Activated T-cell treated with anti-CD3 and anti-CD28 coated beads for 4 hours (primary cell): ENCODE data around the gene PLEKHM2.

Experiments
- DNase-seq: peaks from one replicate; pipeline ENCODE4 v3.0.0-alpha.2; 2020

The PLEKHM2 gene

GRCh38 chr1:15702722-15703550, 18.8 kb downstream of the PLEKHM2 start:
- no peak for DNase-seq

- DNase-seq, result no peak
Observed at GRCh38 chr1:15703562-15703961, 19.4 kb downstream of the PLEKHM2 start.

GRCh38 chr1:15704526-15705183, 20.5 kb downstream of the PLEKHM2 start:
- DNase-seq, result no peak

DNA sequence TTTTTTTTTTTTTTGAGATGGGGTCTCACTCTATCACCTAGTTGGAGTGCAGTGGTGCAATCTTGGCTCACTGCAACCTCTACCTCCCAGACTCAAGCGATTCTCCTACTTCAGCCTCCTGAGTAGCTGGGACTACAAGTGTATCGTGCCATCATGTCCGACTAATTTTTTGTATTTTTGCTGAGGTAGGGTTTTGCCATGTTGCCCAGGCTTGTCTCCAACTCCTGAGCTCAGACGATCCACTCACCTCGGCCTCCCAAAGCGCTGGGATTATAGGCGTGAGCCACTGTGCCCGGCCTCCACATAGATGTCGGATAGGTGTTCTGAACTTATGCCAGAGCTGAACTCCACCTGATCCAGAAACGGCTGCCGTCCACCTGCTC, 21.1 kb downstream of the PLEKHM2 start:
- no peak for DNase-seq

DNA sequence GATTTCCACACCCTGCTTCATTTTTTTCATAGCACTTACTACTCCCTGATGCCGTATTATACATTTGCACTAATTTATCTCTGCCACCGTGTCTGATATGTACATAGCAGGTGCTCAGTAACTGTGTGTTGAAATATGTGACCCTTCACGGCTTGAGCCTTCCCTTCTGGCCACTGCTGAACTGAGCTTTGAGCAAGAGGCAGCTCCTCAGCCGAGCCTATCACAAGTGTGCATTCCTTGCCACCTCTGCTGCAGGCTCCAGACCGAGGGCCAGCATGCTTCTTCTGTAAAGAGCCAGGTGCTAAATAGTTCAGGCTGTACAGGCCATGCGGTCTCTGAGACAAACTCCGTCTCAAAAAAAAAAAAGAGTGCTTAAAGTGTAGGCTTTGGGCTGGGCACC, 22.6 kb downstream of the PLEKHM2 start:
- DNase-seq, result no peak

GRCh38 chr1:15707239-15707925, 23.3 kb downstream of the PLEKHM2 start:
- no peak for DNase-seq

DNA sequence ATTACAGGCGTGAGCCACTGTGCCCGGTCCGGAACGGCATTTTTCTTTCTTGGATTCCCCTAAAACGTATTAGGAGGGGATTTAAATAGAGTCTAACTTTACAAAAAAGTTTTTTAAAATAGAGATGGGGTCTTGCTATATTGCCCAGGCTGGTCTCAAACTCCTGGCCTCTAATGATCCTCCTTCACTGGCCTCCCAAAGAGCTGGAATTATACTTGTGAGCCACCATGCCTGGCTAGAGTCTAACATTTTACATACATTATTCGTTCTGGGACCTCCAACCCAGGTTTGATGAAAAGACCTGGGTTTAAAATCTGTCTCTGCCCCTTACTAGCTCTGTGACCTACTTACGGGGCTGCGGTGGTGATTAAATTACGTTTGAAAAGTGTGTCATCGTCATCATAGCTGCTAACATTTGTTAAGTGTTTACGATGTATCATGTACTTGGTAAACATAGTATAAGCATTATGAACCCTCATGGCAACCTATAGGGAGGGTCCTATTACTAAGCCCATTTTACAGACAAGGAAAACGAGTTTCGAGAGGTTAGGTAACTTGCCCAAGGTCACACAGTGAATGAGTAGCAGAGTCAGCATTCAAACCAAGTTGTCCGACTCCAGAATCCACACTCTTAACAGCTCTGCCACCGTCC, 24.5 kb downstream of the PLEKHM2 start:
- no peak for DNase-seq

DNA sequence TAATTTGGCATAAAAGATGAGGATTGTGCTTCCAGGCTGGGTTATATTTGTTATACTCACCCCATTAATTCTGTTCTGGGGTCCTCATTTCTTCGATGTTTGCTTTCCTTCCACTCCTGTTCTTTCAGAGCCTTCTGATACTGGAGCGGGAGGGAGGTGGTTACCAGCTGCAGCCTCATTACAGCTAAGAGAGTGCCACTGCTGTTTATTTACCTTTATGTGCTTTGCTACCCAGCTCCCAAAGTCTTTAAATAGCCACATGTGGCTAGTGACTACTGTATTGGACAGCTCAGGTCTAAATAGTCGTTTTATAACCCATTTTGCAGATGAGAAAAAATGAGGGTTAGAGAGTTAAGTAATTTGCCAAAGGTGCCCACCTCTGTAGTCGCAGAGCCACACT, 25.1 kb downstream of the PLEKHM2 start:
- DNase-seq, result no peak

DNA sequence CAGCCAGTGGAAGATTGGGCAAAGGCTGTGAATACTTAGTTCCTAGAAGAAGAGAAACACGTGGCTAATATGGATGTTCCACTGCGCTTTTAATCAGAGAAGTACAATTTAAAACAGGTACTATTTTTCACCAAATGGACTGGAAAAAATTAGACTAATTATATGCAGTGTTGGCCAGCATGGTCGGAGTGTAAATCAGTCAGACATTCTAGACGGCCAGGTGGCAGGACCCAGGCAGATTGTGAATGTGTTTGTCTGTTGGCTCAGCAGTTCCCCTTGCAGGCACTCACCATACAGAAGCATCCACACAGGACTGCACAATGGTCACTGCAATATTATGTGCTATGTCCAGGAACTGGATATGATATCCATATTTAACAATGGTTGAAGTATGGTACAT, 28.0 kb downstream of the PLEKHM2 start:
- DNase-seq, result no peak

DNA sequence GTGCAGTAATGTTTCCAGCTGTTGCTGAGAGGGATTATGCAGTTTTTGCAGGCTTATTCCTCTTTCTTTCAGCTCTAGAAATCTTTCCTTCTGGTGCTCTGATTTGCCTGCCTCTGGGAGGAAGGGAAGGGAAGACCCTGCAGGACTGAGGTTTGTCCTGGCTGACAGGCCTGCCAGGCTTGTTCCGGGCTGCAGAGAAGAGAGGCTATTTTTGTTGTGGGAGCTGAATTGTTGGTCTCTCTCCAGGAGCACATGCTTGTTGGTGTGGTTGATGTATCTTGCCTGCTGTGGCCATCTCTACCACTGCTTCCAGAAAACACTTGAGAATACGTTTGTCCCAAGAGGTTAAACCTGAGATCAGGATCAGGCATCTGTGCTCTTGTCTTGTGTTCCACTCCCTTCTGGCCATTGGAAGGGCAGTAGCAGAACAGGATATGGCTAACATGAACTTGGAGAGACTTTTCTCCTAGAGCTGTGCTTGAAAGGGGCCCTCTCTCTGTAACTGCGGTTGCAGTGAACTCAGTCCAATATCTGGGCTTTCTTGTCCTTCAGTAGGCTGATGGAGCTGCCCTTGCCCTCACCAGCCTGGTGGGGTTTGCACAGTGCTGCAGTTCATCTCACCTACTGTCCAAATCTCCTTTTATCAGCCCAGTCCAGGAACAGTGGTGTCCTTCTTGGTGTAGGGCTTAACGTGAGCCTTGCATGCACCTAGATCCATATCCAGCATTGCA, 30.5 kb downstream of the PLEKHM2 start:
- DNase-seq, result no peak

DNA sequence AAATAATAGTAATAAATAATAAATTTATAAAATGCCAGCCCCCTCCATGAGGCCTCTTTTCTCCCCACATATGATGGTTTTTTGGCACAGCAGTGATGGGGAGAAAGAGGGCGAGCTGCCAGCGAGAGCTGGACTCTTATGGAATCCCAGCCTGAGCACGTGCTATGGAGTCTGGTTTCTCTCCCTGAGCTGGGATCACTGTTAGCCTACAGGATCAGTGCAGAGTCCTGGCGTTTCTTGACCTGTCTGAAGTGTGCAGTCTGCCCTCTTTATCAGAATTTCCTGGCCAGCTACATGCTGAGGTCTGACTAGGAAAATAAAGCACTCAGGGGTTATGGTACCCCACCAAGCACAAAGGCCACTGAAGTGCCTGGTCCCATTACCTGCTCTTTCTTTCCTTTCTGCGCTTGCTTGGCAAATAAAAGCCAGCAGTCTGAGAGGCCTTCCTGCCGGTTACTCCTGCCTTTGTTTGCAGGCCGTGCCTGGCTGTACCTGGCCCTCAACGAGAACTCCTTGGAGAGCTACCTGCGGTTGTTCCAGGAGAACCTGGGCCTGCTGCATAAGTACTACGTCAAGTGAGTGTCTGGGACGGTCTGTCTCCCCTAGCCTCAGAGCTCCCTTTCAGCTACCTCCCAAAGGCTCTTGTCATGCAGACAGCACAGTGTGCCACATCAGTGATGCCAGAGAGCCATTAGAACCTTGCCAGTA, 33.5 kb downstream of the PLEKHM2 start:
- no peak for DNase-seq

- no peak for DNase-seq
Observed at GRCh38 chr1:15718199-15718601, 34.1 kb downstream of the PLEKHM2 start.

- no peak for DNase-seq
Observed at GRCh38 chr1:15719381-15720120, 35.4 kb downstream of the PLEKHM2 start.

- DNase-seq, result no peak
Observed at GRCh38 chr1:15720861-15721260, 36.7 kb downstream of the PLEKHM2 start.

DNA sequence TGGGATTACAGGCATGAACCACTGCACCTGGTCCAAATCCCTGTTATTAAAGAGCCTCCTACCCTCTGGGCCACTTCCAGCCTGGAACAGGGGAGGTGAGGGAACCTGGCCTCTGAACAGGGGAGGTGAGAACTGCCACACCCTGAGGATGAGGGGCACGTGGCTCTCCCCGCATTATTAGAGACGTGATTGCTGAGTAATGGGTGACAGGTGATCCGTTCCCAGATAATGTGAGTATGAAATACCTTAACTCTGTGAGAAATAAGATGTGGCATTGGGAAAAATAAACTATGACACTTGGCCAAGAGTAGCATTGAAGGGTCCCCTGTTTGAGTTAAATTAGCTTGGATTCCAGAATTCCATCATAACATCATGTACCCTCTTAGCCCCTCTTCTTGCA, 38.3 kb downstream of the PLEKHM2 start:
- no peak for DNase-seq

- no peak for DNase-seq
Observed at GRCh38 chr1:15722836-15723532, 38.9 kb downstream of the PLEKHM2 start.

DNA sequence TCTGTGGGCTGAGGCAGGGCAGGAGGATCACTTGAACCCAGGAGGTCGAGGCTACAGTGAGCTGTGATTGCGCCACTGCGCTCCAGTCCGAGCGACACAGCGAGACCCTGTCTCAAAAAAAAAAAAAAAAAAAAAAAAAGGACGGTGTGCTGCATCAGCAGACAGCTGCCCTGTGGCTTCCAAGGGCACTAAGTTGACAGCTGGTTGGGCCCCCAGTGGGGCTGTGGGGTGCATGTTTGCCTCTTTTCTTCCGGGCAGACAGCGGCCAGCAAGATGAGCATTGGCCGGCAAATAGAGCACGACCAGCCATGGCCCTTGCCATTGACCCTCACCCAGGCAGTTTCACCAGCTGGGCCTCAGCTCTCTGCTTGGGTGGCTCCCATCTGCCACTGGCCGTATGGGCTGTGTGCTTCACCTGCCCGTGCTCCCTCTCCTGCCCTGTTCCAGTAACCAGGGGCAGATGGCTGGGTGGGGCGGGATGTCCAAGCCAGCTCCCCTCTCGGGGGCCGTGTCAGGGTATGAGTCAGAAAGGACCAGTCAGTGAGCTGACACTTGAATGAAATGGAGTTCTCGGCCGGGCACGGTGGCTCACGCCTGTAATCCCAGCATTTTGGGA, 39.6 kb downstream of the PLEKHM2 start:
- no peak for DNase-seq

DNA sequence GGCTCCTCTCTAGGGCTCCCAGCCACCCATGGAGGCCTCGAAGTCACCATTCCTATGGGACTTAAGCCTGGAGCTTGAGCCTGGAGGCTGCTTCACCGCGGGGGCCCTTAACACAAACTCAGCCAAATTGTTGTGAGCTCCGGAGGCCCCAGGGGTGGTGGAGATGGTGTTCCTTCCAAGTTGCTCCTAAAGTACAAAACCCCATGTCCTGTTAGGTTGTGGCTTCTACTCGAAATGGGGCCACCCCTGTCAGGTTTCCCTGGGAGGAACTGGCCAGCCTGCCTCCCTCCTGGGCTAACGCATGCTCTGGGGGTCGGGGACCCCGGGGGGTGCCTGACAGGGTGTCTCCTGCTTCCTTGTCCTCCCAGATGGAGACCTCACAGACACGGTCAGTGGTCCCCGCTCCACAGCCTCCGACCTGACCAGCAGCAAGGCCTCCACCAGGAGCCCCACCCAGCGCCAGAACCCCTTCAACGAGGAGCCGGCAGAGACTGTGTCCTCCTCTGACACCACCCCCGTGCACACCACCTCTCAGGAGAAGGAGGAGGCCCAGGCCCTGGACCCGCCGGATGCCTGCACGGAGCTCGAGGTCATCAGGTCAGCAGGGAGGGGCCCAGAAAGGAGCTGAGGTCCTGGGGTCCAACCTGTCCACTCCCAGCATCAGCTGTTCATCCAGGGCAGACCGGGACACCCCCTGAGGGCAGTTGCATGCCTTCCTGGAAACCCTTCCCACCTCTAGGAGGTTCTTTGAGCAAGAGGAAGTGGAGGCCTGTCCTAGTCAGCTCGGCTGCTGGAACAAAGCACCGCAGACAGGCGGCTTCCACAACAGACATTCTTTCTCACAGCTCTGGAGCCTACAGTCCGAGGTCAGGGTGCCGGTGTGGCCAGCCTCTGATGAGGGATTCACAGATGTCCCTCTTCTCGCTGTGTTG, 41.1 kb downstream of the PLEKHM2 start:
- DNase-seq, result no peak

DNA sequence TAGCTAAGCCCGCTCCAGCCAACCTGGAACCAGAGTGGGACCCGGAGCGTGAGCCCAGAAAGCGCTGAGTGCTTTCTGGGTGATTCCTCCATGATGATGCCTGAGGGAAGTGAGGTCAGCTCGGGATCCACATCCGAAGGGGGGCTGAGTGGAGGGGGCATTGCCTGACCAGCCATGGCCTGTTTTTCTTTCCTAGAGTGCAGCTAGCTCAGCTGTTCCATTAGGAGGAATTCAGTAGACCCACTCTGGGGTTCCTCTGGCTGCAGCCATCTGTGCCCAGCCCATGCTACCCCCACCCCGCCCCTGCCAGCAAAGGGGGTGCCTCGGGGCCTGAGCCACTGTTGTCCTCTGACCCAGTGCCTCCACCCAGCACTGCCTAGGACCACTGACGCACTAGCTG, 42.4 kb downstream of the PLEKHM2 start:
- no peak for DNase-seq
